CD14-positive monocyte (primary cell): ENCODE data around the gene HLA-A. TPM values are rescaled to one million over a fixed set of nuclear protein-coding genes. Genes with fewer than 3 reads are reported as not detected.

Experiments used
- DNase-seq, 3 donors: peaks; one replicate each; pipeline ENCODE4 v3.0.0-alpha.2; 2011 to 2022
- H2AFZ ChIP-seq: 2 replicates; pipeline ENCODE4 v1.6.0; 2012; ENCODE audit warnings: mild to moderate bottlenecking, low read depth, low read length, inconsistent platforms; ENCODE audit not compliant: insufficient read depth, poor library complexity, severe bottlenecking
- H3K27ac ChIP-seq, 2 donors: 1 replicate in 1 of 2; 2 replicates in 1 of 2; pipeline ENCODE4 v1.5.1; 2012 to 2013; ENCODE audit warnings: low read length in 2 of 2, control low read depth in 1 of 2, inconsistent platforms in 1 of 2, low read depth in 1 of 2, mild to moderate bottlenecking in 1 of 2
- H3K27me3 ChIP-seq, 2 donors: one replicate each; pipeline versions ENCODE4 v1.6.0 to v1.6.1; 2011 to 2013; ENCODE audit warnings: low read length in 2 of 2; ENCODE audit not compliant: control insufficient read depth in 2 of 2, insufficient read depth in 2 of 2
- H3K36me3 ChIP-seq, 2 donors: replicated peaks in 1 of 2; 1 replicate in 1 of 2; 2 replicates in 1 of 2; pipeline versions ENCODE4 v1.5.1 to v1.6.1; 2012 to 2013; ENCODE audit warnings: low read length in 2 of 2, control low read depth in 1 of 2, inconsistent platforms in 1 of 2, mild to moderate bottlenecking in 1 of 2; ENCODE audit not compliant: insufficient read depth in 2 of 2, control insufficient read depth in 1 of 2
- H3K4me1 ChIP-seq, 2 donors: 1 replicate in 1 of 2; 2 replicates in 1 of 2; pipeline versions ENCODE4 v1.5.1 to v1.6.1; 2012 to 2013; ENCODE audit warnings: low read length in 2 of 2, control low read depth in 1 of 2, inconsistent platforms in 1 of 2, mild to moderate bottlenecking in 1 of 2, moderate library complexity in 1 of 2; ENCODE audit not compliant: insufficient read depth in 2 of 2, control insufficient read depth in 1 of 2
- H3K4me2 ChIP-seq: replicated peaks from 2 replicates; pipeline ENCODE3; 2012; ENCODE audit warnings: low read length, moderate library complexity, mild to moderate bottlenecking; ENCODE audit not compliant: poor library complexity, severe bottlenecking; ENCODE audit errors: extremely low read depth
- H3K4me3 ChIP-seq, 3 experiments: fragments of 200-600 bp in 1 of 3; sonication (generic) in 1 of 3; replicated peaks in 1 of 3; 1 replicate in 2 of 3; 2 replicates in 1 of 3; pipeline ENCODE4 v1.5.1; 2011 to 2013; ENCODE audit warnings: low read length in 3 of 3, mild to moderate bottlenecking in 3 of 3, control low read depth in 2 of 3, low read depth in 2 of 3, inconsistent platforms in 1 of 3, moderate library complexity in 1 of 3
- H3K79me2 ChIP-seq: 2 replicates; pipeline ENCODE4 v1.6.0; 2012; ENCODE audit warnings: mild to moderate bottlenecking, control low read depth, inconsistent platforms, low read length, moderate library complexity; ENCODE audit not compliant: insufficient read depth
- H3K9ac ChIP-seq: 2 replicates; pipeline ENCODE4 v1.6.0; 2017; ENCODE audit warnings: low read length, mild to moderate bottlenecking; ENCODE audit not compliant: insufficient read depth, poor library complexity, severe bottlenecking
- H3K9me3 ChIP-seq, 2 donors: replicated peaks in 1 of 2; 1 replicate in 1 of 2; 2 replicates in 1 of 2; pipeline versions ENCODE4 v1.5.1 to v1.6.1; 2012 to 2013; ENCODE audit warnings: low read length in 2 of 2, control low read depth in 1 of 2; ENCODE audit not compliant: control insufficient read depth in 1 of 2, insufficient read depth in 1 of 2
- H4K20me1 ChIP-seq: 2 replicates; pipeline ENCODE4 v1.6.0; 2012; ENCODE audit warnings: mild to moderate bottlenecking, low read length, control low read depth, moderate library complexity; ENCODE audit not compliant: insufficient read depth
- H3K27ac Mint-ChIP-seq, 7 donors: one replicate each; pipeline ENCODE4 v1.8.0; 2020; ENCODE audit warnings: mild to moderate bottlenecking in 7 of 7, mixed read lengths in 7 of 7, moderate library complexity in 6 of 7, inconsistent platforms in 2 of 7
- H3K27me3 Mint-ChIP-seq, 3 donors: one replicate each; pipeline ENCODE4 v1.8.0; 2021 to 2022; ENCODE audit warnings: low read depth in 3 of 3, mild to moderate bottlenecking in 3 of 3, mixed read lengths in 3 of 3, moderate library complexity in 3 of 3, inconsistent platforms in 1 of 3
- H3K36me3 Mint-ChIP-seq, 2 donors: one replicate each; pipeline ENCODE4 v1.8.0; 2020; ENCODE audit warnings: mixed read lengths in 2 of 2, inconsistent platforms in 1 of 2, mild to moderate bottlenecking in 1 of 2
- H3K4me1 Mint-ChIP-seq: one replicate; pipeline ENCODE4 v1.8.0; 2020; ENCODE audit warnings: mild to moderate bottlenecking, mixed read lengths
- H3K4me3 Mint-ChIP-seq, 2 donors: one replicate each; pipeline ENCODE4 v1.8.0; 2020; ENCODE audit warnings: mild to moderate bottlenecking in 2 of 2, mixed read lengths in 2 of 2, moderate library complexity in 1 of 2
- H3K9me3 Mint-ChIP-seq, 7 donors: one replicate each; pipeline ENCODE4 v1.8.0; 2020 to 2022; ENCODE audit warnings: mixed read lengths in 7 of 7, mild to moderate bottlenecking in 6 of 7, moderate library complexity in 6 of 7, inconsistent platforms in 2 of 7
- WGBS: methylation state at CpG from one replicate; pipeline ENCODE4 v1.1.5; 2013; ENCODE audit warnings: missing lambda C conversion rate; ENCODE audit not compliant: insufficient coverage; 5-methylcytosine and 5-hydroxymethylcytosine counted together
- intact Hi-C, 2 donors: fragments of 100-400 bp; cut with micrococcal nuclease; formaldehyde crosslinking; loops; one replicate each; pipeline versions ENCODE4 v1.15.0 to v1.15.1; 2023
- polyA plus RNA-seq, 3 donors: library from polyadenylated mRNA; depleted of rRNA in 1 of 3; unstranded in 2 of 3; stranded (reverse) in 1 of 3; fragments of 300-500 nt in 2 of 3; fragments of >200 nt in 1 of 3; fragmentation: Illumina TruSeq in 2 of 3; gene quantifications; 1 replicate in 2 of 3; 2 replicates in 1 of 3; pipeline ENCODE4 v1.2.3, GENCODE V29; 2012 to 2021
- TF ChIP-seq, protein P1 (sequence below): fragments of 200-600 bp; IDR thresholded peaks from one replicate; pipeline ENCODE4 v1.8.0; 2022; ENCODE audit warnings: antibody characterized with exemption, mild to moderate bottlenecking

HLA-A gene
- polyA plus RNA-seq, 3 donors = 1,518 to 2,788 (median 1,574) TPM

DNA sequence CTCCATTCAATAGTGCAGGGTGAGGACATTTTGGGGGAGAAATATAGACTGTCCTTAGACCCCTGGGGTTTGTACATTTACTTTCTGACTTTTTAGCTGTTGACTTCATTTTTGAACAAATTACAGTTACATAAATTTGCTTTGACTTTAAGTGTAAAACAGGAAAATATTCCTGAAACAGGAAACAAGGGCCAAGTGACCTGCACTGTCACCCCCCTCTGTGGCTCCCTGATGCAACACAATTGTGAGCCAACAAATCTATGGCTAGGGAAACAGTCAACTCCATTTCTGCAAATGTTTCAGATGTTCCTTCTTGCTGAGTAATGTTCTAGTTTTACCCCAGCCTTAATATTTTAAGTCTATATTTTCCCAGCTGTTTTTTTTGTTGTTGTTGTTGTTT is 39.8 kb downstream of the HLA-A start:
- Histone ChIP-seq H3K9ac (no peak overlapping the region), H3K79me2 (no peaks in the 10 kb centered on the region), H3K9me3 (no peaks in the 10 kb centered on the region), H3K27me3 (peaks cover 15 to 17% of the 10 kb centered on the region in 2 donors), H3K36me3 (no peaks in the 10 kb centered on the region), H4K20me1 (no peaks in the 10 kb centered on the region), H3K4me1 (peaks cover 2 to 4% of the 10 kb centered on the region in 2 donors), H3K27ac (no peak overlapping the region), H3K4me2 (no peak overlapping the region), H3K4me3 (no peak overlapping the region), H2AFZ (no peak overlapping the region)
- Mint-ChIP-seq H3K9me3 (peaks cover 0 to 3% (median 2%) of the 10 kb centered on the region in 7 donors), H3K27me3 (peaks cover 17 to 21% (median 18%) of the 10 kb centered on the region in 3 donors), H3K27ac (peak overlapping the region in 2 of 7 donors; percentile 6 to 40), H3K4me1 (peaks cover 25% of the 10 kb centered on the region), H3K36me3 (peaks cover 2% of the 10 kb centered on the region in 2 donors), H3K4me3 (no peak overlapping the region)
- TF ChIP-seq, protein P1, sequence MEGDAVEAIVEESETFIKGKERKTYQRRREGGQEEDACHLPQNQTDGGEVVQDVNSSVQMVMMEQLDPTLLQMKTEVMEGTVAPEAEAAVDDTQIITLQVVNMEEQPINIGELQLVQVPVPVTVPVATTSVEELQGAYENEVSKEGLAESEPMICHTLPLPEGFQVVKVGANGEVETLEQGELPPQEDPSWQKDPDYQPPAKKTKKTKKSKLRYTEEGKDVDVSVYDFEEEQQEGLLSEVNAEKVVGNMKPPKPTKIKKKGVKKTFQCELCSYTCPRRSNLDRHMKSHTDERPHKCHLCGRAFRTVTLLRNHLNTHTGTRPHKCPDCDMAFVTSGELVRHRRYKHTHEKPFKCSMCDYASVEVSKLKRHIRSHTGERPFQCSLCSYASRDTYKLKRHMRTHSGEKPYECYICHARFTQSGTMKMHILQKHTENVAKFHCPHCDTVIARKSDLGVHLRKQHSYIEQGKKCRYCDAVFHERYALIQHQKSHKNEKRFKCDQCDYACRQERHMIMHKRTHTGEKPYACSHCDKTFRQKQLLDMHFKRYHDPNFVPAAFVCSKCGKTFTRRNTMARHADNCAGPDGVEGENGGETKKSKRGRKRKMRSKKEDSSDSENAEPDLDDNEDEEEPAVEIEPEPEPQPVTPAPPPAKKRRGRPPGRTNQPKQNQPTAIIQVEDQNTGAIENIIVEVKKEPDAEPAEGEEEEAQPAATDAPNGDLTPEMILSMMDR = no peak
- peak in 1 of 3 donors; percentile 20 for DNase-seq
- intact Hi-C loops = no loop called here

DNA sequence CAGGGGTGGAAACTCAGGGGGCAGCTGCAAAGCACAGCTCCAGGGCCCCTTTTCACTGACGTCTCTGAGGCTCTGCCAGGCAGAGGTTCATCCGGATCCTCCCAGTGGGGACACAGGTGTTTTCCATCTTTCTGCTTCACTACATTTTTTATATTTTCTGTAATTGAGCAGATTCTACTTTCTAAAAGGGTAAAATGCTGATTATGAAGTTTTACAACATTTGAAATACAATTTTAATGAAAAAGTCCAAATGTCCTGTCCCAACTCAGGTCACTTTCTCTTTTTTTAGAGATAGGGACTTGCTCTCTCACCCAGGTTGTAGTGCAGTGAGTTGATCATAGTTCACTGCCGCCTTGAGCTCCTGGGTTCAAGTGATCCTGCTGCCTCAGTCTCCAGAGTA is 41.9 kb downstream of the HLA-A start:
- Mint-ChIP-seq H3K27ac (no peak overlapping the region), H3K4me3 (no peak overlapping the region), H3K4me1 (peaks cover 21% of the 10 kb centered on the region), H3K36me3 (no peaks in the 10 kb centered on the region), H3K27me3 (peaks cover 2 to 4% (median 3%) of the 10 kb centered on the region in 3 donors), H3K9me3 (no peaks in the 10 kb centered on the region)
- H3K27me3 ChIP-seq = no peaks in the 10 kb centered on the region
- H3K9me3 ChIP-seq = no peaks in the 10 kb centered on the region
- no peak overlapping the region for H3K27ac ChIP-seq
- H3K79me2 ChIP-seq = no peaks in the 10 kb centered on the region
- DNase-seq = no peak
- no peaks in the 10 kb centered on the region for H3K36me3 ChIP-seq
- intact Hi-C loops = no loop called here
- WGBS = 100% methylated on average over 1 of the region's 3 CpGs
- no peaks in the 10 kb centered on the region for H3K4me1 ChIP-seq
- no peak overlapping the region for H3K4me3 ChIP-seq
- H3K4me2 ChIP-seq = no peak overlapping the region
- TF ChIP-seq, protein P1 = no peak
- no peaks in the 10 kb centered on the region for H4K20me1 ChIP-seq
- no peak overlapping the region for H2AFZ ChIP-seq
- no peak overlapping the region for H3K9ac ChIP-seq
